ENCODE measurements around the gene KRT24.

- TF ChIP-seq, protein P1, sequence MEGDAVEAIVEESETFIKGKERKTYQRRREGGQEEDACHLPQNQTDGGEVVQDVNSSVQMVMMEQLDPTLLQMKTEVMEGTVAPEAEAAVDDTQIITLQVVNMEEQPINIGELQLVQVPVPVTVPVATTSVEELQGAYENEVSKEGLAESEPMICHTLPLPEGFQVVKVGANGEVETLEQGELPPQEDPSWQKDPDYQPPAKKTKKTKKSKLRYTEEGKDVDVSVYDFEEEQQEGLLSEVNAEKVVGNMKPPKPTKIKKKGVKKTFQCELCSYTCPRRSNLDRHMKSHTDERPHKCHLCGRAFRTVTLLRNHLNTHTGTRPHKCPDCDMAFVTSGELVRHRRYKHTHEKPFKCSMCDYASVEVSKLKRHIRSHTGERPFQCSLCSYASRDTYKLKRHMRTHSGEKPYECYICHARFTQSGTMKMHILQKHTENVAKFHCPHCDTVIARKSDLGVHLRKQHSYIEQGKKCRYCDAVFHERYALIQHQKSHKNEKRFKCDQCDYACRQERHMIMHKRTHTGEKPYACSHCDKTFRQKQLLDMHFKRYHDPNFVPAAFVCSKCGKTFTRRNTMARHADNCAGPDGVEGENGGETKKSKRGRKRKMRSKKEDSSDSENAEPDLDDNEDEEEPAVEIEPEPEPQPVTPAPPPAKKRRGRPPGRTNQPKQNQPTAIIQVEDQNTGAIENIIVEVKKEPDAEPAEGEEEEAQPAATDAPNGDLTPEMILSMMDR (IDR thresholded peaks at IDR 0.05): no peak
- TF ChIP-seq POLR2A (IDR thresholded peaks at IDR 0.05; ENCODE audit: low read depth): no peak
- no peak for TF ChIP-seq POLR2AphosphoS5 (IDR thresholded peaks at IDR 0.05)
- TF ChIP-seq EP300 (IDR thresholded peaks at IDR 0.05): no peak
These were observed 30.9 kb downstream of the KRT24 start for GRCh38 chr17:40672654-40673053.

Measured in esophagus muscularis mucosa (tissue), 4 donors.